K562 (cell line): ENCODE measurements around the gene MCL1. TPM values are rescaled to one million over a fixed set of nuclear protein-coding genes. Genes with fewer than 3 reads are reported as not detected.

Experiments
- ESRRA ChIP-seq: fragments of 450-650 bp; IDR thresholded peaks from 2 replicates; pipeline ENCODE4 v1.6.1; 2014; ENCODE audit warnings: low read depth, mild to moderate bottlenecking, moderate library complexity, borderline replicate concordance
- PCBP1 ChIP-seq: fragments of 200-400 bp; formaldehyde crosslinking; IDR thresholded peaks from 2 replicates; pipeline ENCODE4 v1.6.1; 2018; ENCODE audit warnings: mild to moderate bottlenecking, low read depth, low read length; ENCODE audit not compliant: poor library complexity, severe bottlenecking
- RBM39 ChIP-seq: fragments of 200-400 bp; formaldehyde crosslinking; optimal IDR thresholded peaks from 2 replicates; pipeline ENCODE3; 2018; ENCODE audit warnings: low read depth, low read length
- TEAD2 ChIP-seq: fragments of 450-650 bp; IDR thresholded peaks from 2 replicates; pipeline ENCODE4 v1.6.1; 2016; ENCODE audit warnings: missing genetic modification characterization, control low read depth, missing compliant biosample characterization
- UBTF ChIP-seq, 2 experiments: IDR thresholded peaks; 2 replicates each; pipeline ENCODE4 v1.6.1; 2012; ENCODE audit warnings: improper control_type of control experiment in 2 of 2, low read depth in 2 of 2, low read length in 2 of 2, borderline replicate concordance in 1 of 2
- ZBTB5 ChIP-seq: fragments of 450-650 bp; IDR thresholded peaks from 2 replicates; pipeline ENCODE4 v1.6.1; 2017; ENCODE audit warnings: antibody characterized with exemption
- ZNF23 ChIP-seq: fragments of 250-450 bp; sonication (Bioruptor Pico); IDR thresholded peaks from 2 replicates; pipeline ENCODE4 v1.4.0; 2020; ENCODE audit warnings: mild to moderate bottlenecking
- polyA plus RNA-seq, 8 experiments: library from polyadenylated mRNA; depleted of rRNA in 4 of 8; stranded (reverse) in 5 of 8; unstranded in 3 of 8; fragments of >200 nt; fragmentation: Nextera tagmentation in 2 of 8; fragmentation: Illumina TruSeq in 1 of 8; extraction: Ambion mirVana in 2 of 8; extraction: Trizol in 1 of 8; gene quantifications; 2 replicates each; pipeline versions ENCODE4 v1.2.1 to v1.2.3, GENCODE V29; 2011 to 2014; ENCODE audit warnings: inconsistent platforms in 1 of 8, missing spikeins in 1 of 8
- total RNA-seq, 7 experiments: library from RNA; depleted of rRNA in 6 of 7; stranded (reverse); fragments of >200 nt in 6 of 7; fragmentation: Illumina TruSeq in 2 of 7; extraction: Trizol in 2 of 7; gene quantifications; 2 replicates each; pipeline versions ENCODE4 v1.2.1 to v1.2.3, GENCODE V29; 2011 to 2021; ENCODE audit warnings: low replicate concordance in 1 of 7
- TF ChIP-seq, protein P1 (sequence below): fragments of 250-450 bp; sonication (Bioruptor Pico); IDR thresholded peaks from 2 replicates; pipeline ENCODE4 v1.4.0; 2020; ENCODE audit warnings: mild to moderate bottlenecking, moderate library complexity
- TF ChIP-seq, protein P2 (sequence below): fragments of 250-450 bp; sonication (Bioruptor Pico); IDR thresholded peaks from 2 replicates; pipeline ENCODE4 v1.8.0; 2022; ENCODE audit warnings: inconsistent platforms
- TF ChIP-seq, protein P3 (sequence below): sonication (generic); formaldehyde crosslinking; IDR thresholded peaks from 2 replicates; pipeline ENCODE4 v1.9.0; 2022; ENCODE audit warnings: mild to moderate bottlenecking, missing genetic modification reagents

MCL1 gene
- total and polyA plus RNA-seq, 9 of the 15 experiments (the other 6 are each of a cell fraction or from before 2014, with no cell fraction given): 27.1 to 224 (median 138) TPM

DNA sequence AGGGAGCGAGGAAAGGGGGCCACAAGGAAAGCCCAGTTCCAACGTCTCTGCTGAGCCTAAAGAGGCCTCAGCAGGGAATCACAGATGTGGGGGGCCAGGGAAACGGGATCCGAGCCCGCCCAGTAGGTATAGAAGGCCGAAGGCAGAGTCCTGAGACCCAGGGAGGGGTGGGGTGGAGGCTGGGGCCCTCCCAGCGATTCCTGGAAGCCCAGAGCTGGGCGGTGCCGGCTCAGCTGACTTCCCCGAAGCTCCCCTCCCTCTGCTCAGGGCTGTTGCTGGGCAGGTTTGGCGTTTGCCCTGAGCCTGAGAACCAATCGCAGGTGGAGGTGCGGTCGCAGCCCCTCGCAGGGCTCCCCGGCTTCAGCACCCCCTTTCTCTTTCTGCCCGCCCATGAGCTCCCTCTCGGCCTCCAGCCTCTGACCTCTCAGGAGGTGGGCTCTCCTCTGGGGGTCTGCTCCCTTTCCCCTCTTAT is 17.4 kb downstream of the MCL1 start (continued):
- TF ChIP-seq ZNF23 (CRISPR knock-in tag) (no peak), UBTF (IDR thresholded peaks at IDR 0.05; ENCODE audit: borderline replicate concordance in 1 of 2, low read depth in 2 of 2, low read length in 2 of 2) (0 out of 4 replicates have a peak, but pooled peaks of 1 of the 2 experiments have one; percentile 4), TEAD2 (tag) (no peak), RBM39 (no peak), ESRRA (peak; percentile 12; the same call in 1 of the 2 replicates), PCBP1 (peak; percentile 14), ZBTB5 (no peak)
- TF ChIP-seq, protein P1, sequence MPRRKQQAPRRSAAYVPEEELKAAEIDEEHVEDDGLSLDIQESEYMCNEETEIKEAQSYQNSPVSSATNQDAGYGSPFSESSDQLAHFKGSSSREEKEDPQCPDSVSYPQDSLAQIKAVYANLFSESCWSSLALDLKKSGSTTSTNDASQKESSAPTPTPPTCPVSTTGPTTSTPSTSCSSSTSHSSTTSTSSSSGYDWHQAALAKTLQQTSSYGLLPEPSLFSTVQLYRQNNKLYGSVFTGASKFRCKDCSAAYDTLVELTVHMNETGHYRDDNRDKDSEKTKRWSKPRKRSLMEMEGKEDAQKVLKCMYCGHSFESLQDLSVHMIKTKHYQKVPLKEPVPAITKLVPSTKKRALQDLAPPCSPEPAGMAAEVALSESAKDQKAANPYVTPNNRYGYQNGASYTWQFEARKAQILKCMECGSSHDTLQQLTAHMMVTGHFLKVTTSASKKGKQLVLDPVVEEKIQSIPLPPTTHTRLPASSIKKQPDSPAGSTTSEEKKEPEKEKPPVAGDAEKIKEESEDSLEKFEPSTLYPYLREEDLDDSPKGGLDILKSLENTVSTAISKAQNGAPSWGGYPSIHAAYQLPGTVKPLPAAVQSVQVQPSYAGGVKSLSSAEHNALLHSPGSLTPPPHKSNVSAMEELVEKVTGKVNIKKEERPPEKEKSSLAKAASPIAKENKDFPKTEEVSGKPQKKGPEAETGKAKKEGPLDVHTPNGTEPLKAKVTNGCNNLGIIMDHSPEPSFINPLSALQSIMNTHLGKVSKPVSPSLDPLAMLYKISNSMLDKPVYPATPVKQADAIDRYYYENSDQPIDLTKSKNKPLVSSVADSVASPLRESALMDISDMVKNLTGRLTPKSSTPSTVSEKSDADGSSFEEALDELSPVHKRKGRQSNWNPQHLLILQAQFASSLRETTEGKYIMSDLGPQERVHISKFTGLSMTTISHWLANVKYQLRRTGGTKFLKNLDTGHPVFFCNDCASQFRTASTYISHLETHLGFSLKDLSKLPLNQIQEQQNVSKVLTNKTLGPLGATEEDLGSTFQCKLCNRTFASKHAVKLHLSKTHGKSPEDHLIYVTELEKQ (CRISPR knock-in tag): no peak
- TF ChIP-seq, protein P2, sequence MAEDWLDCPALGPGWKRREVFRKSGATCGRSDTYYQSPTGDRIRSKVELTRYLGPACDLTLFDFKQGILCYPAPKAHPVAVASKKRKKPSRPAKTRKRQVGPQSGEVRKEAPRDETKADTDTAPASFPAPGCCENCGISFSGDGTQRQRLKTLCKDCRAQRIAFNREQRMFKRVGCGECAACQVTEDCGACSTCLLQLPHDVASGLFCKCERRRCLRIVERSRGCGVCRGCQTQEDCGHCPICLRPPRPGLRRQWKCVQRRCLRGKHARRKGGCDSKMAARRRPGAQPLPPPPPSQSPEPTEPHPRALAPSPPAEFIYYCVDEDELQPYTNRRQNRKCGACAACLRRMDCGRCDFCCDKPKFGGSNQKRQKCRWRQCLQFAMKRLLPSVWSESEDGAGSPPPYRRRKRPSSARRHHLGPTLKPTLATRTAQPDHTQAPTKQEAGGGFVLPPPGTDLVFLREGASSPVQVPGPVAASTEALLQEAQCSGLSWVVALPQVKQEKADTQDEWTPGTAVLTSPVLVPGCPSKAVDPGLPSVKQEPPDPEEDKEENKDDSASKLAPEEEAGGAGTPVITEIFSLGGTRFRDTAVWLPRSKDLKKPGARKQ (CRISPR knock-in tag): no peak
- TF ChIP-seq, protein P3, sequence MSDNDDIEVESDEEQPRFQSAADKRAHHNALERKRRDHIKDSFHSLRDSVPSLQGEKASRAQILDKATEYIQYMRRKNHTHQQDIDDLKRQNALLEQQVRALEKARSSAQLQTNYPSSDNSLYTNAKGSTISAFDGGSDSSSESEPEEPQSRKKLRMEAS (CRISPR knock-in tag): no peak
